ENCODE measurements around the gene SETD3. TPM values are rescaled to one million over a fixed set of nuclear protein-coding genes. Genes with fewer than 3 reads are reported as not detected.

Gene SETD3
- total RNA-seq, 4 donors from 2014 or later, result 135 to 170 (median 148) TPM

DNA sequence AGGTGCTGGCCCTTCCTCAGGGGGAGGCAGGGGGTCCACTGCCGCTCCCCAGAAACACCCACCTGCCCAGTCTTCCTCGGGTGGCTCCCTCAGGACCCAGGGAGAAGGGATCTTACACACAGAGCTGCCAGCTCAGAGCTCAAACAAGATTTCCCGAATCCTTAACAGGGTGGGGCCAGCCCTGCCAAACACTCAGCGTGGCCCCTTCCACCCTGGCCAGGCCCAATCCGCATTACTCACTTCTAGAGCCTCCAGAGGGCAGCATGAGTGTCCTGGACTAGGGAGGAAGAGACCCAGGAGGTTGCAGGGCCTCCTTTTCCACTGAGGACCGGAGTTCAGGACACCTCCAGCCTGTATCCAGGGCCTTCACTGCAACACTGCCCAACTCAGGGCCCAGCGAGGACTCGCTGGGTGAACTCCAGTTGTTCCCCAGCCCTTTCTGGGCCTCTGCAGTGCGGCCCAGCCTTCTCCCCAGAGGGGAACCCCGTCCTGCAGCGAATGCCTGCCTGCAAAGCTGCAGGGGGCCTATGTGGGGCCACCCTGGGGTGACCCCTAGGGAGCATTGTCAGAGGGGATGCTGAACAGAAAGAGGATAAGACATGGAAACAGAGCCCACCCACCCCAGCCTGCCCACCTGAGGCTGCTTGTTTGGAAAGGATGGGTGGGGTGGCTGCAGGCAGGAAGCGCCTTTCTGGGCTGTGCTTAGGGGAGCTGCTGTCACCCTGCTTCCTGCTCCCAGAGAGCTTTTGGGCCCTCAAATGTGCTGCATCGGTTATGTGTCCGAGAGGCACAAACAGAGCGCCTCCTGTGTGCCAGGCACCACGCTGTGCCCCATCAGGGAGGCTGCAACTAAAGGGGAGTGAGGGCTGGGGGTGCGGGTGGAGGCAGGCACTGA lies 44.4 kb upstream of the SETD3 start:
- TF ChIP-seq POLR2A (IDR thresholded peaks at IDR 0.05; ENCODE audit: low read depth), result no peak
- TF ChIP-seq, protein P1, sequence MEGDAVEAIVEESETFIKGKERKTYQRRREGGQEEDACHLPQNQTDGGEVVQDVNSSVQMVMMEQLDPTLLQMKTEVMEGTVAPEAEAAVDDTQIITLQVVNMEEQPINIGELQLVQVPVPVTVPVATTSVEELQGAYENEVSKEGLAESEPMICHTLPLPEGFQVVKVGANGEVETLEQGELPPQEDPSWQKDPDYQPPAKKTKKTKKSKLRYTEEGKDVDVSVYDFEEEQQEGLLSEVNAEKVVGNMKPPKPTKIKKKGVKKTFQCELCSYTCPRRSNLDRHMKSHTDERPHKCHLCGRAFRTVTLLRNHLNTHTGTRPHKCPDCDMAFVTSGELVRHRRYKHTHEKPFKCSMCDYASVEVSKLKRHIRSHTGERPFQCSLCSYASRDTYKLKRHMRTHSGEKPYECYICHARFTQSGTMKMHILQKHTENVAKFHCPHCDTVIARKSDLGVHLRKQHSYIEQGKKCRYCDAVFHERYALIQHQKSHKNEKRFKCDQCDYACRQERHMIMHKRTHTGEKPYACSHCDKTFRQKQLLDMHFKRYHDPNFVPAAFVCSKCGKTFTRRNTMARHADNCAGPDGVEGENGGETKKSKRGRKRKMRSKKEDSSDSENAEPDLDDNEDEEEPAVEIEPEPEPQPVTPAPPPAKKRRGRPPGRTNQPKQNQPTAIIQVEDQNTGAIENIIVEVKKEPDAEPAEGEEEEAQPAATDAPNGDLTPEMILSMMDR (IDR thresholded peaks at IDR 0.05), result peak; percentile 42 to 49 (median 47)
- no peak for TF ChIP-seq EP300 (IDR thresholded peaks at IDR 0.05)
- peak; percentile 25 for TF ChIP-seq POLR2AphosphoS5 (IDR thresholded peaks at IDR 0.05)
- no peak for DNase-seq (ENCODE audit: extremely low spot score)
- intact Hi-C loops (cut with DNase I), result loop anchor here (2.0 to 5.0 kb wide), 2 partner anchors 37 to 80 kb away; partner anchors contain the start of gene CCDC85C
- Histone ChIP-seq H3K27me3 (no peaks in the 10 kb centered on the region), H3K9me3 (no peaks in the 10 kb centered on the region), H3K4me1 (peaks cover 44 to 80% (median 55%) of the 10 kb centered on the region in 4 donors), H3K4me3 (no peak overlapping the region), H3K36me3 (peaks cover 0 to 6% (median 0%) of the 10 kb centered on the region in 4 donors), H3K27ac (replicated peaks in 1 of 4) (peak overlapping the region; percentile 77 to 84 (median 83))
- WGBS, result 57% methylated on average over 14 of the region's 17 CpGs

- intact Hi-C loops (cut with DNase I), result loop anchor here (2.0 kb wide), 1 partner anchor 81 kb away; the partner anchor contains the start of gene CCDC85C
- H3K4me1 ChIP-seq, result peaks cover 44 to 76% (median 52%) of the 10 kb centered on the region in 4 donors
- no peaks in the 10 kb centered on the region for H3K9me3 ChIP-seq
- H3K36me3 ChIP-seq, result peaks cover 0 to 6% (median 0%) of the 10 kb centered on the region in 4 donors
- 37% methylated on average over 16 of the region's 16 CpGs for WGBS
- TF ChIP-seq POLR2A (IDR thresholded peaks at IDR 0.05; ENCODE audit: low read depth) (no peak), POLR2AphosphoS5 (IDR thresholded peaks at IDR 0.05) (peak; percentile 52 to 53)
- no peaks in the 10 kb centered on the region for H3K27me3 ChIP-seq
- peak overlapping the region; percentile 77 to 84 (median 83) for H3K27ac ChIP-seq (replicated peaks in 1 of 4)
- no peak for DNase-seq (ENCODE audit: extremely low spot score)
- H3K4me3 ChIP-seq, result no peak overlapping the region
Observed at GRCh38 chr14:99524091-99524661, 43.5 kb upstream of the SETD3 start.

GRCh38 chr14:99523704-99524055 lies 43.0 kb upstream of the SETD3 start:
- H3K27ac ChIP-seq (replicated peaks in 1 of 4), result peak overlapping the region; percentile 77 to 84 (median 83)
- no peaks in the 10 kb centered on the region for H3K9me3 ChIP-seq
- H3K27me3 ChIP-seq, result no peaks in the 10 kb centered on the region
- no peak for DNase-seq (ENCODE audit: extremely low spot score)
- peaks cover 45 to 78% (median 54%) of the 10 kb centered on the region in 4 donors for H3K4me1 ChIP-seq
- intact Hi-C loops (cut with DNase I), result loop anchor here (2.0 kb wide), 1 partner anchor 81 kb away; the partner anchor contains the start of gene CCDC85C
- H3K4me3 ChIP-seq, result no peak overlapping the region
- WGBS, result 83% methylated on average over 3 of the region's 5 CpGs
- TF ChIP-seq, protein P1 (IDR thresholded peaks at IDR 0.05), result no peak
- TF ChIP-seq POLR2AphosphoS5 (IDR thresholded peaks at IDR 0.05) (no peak), POLR2A (IDR thresholded peaks at IDR 0.05; ENCODE audit: low read depth) (no peak), EP300 (IDR thresholded peaks at IDR 0.05) (no peak)
- H3K36me3 ChIP-seq, result peaks cover 0 to 6% (median 0%) of the 10 kb centered on the region in 4 donors

DNA sequence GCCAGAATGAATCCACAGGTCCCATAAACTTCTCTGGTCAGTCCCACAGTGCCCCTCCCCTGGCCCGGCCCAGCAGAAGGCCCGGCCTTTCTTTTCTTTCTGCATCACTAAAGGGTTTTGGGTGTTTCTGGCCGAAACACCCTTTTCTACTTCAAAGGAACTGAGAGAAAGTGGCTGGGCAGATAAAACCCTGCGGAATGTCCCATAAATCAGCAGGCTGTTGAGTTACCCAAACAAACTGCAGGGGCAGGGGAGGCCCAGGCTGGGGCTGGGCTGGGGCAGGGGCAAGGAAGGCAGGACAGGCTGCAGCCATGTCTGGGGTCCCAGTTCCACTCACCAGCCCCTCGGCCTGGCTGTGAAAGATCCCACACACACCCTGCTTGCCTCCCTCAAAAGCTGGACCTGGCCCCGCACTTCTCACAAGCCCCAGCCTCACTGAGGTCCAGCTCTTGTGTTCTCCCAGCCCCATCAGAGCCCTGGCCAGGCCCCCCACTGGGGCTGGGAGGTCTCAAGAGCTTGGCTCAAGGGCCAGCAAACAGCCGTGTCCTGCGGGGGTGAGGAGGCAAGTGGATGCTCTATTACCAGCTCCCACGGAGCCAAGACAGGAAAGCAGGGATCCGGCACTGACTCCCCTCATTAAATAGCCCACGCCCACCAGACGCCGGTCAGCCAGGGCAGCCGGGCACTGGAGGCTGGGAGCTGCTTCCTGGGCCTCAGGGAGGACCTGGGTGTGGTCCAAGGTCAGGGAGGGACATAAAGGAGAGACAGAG lies 42.5 kb upstream of the SETD3 start:
- H3K4me3 ChIP-seq, result peak overlapping the region in 1 of 4 donors; percentile 16
- peaks cover 0 to 6% (median 0%) of the 10 kb centered on the region in 4 donors for H3K36me3 ChIP-seq
- TF ChIP-seq, protein P1 (IDR thresholded peaks at IDR 0.05), result no peak
- TF ChIP-seq POLR2AphosphoS5 (IDR thresholded peaks at IDR 0.05), result no peak
- H3K9me3 ChIP-seq, result no peaks in the 10 kb centered on the region
- no peak for DNase-seq (ENCODE audit: extremely low spot score)
- H3K27ac ChIP-seq (replicated peaks in 1 of 4), result peak overlapping the region; percentile 77 to 84 (median 83)
- H3K4me1 ChIP-seq, result peaks cover 50 to 82% (median 60%) of the 10 kb centered on the region in 4 donors
- H3K27me3 ChIP-seq, result no peaks in the 10 kb centered on the region
- WGBS, result 58% methylated on average over 12 of the region's 14 CpGs
- intact Hi-C loops (cut with DNase I), result no loop called here
